Measurements from ENCODE around the gene DYRK3.

DNA sequence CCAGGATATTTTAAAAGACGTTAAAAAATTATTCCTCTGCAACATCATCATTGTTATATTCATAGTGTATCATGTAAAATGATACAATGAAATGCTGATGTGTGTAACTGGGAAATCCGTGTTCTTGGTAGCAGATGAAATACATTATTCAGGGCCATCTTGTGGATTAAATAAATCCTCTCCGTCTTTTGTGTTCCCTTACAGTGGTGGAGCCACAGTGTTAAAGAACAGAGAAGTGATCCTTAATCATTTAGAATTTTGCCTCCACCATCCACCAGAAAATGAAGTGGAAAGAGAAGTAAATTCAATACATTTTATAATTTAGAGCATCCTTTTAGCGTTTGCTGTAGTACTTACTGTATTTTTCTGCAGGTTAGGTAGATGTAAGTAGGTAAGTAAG lies 1.3 kb downstream of the DYRK3 start:
- TF ChIP-seq POLR2A (IDR thresholded peaks at IDR 0.05) (no peak), CTCF (IDR thresholded peaks at IDR 0.05) (no peak)

Measured in heart left ventricle (tissue), 13 donors.